GM12878 (cell line): ENCODE results near the gene ULBP2. TPM values are rescaled to one million over a fixed set of nuclear protein-coding genes. Genes with fewer than 3 reads are reported as not detected.

Experiments used
- ATAC-seq: fragments of 200-7000 bp; cut with Tn5 transposase; 3 replicates; pipeline ENCODE4 v1.9.1; 2020; ENCODE audit warnings: mild to moderate bottlenecking, moderate library complexity
- Bru-seq: library from RNA; stranded (reverse); fragments of 400-500 nt; gene quantifications from one replicate; lab custom pipeline; 2021; lab: Mats Ljungman, UMichigan
- BruChase-seq, 2 experiments: library from RNA; stranded (reverse); fragments of 400-500 nt; gene quantifications; one replicate each; lab custom pipeline; 2021; lab: Mats Ljungman, UMichigan
- BruUV-seq: library from RNA; stranded (reverse); fragments of 400-500 nt; replicated peaks from 2 replicates; lab custom pipeline; 2021; lab: Mats Ljungman, UMichigan
- CTCF ChIA-PET: fragments of 300-600 bp; sonication (Branson Sonifier 250); formaldehyde crosslinking; extraction: SDS; loops from one replicate; lab custom pipeline; 2021; ENCODE audit warnings: inconsistent platforms; lab: Yijun Ruan, JAX
- POLR2A ChIA-PET: fragments of 350-600 bp; formaldehyde crosslinking; extraction: SDS; loops from one replicate; lab custom pipeline; 2021; ENCODE audit warnings: inconsistent platforms; lab: Charles Lee
- RAD21 ChIA-PET: fragments of 300-600 bp; sonication (Branson Sonifier 250); formaldehyde crosslinking; loops from one replicate; lab custom pipeline; 2023; ENCODE audit warnings: antibody characterized with exemption; ENCODE audit not compliant: unreplicated experiment; lab: Charles Lee
- SMC1A ChIA-PET: fragments of 300-600 bp; sonication (Branson Sonifier 250); formaldehyde crosslinking; loops from one replicate; lab custom pipeline; 2023; ENCODE audit not compliant: unreplicated experiment, uncharacterized antibody; lab: Charles Lee
- DNase-seq: peaks from one replicate; pipeline ENCODE4 v3.0.0-alpha.2; 2011; ENCODE audit warnings: low read depth, low spot score
- FAIRE-seq: peaks from 3 replicates; lab custom pipeline; 2011; peaks lifted over from hg19 to GRCh38; lab: Jason Lieb, UNC
- H2AFZ ChIP-seq: 2 replicates; pipeline ENCODE4 v1.6.0; 2011; ENCODE audit warnings: low read depth, low read length, control low read depth; ENCODE audit not compliant: control insufficient read depth
- H3K27ac ChIP-seq: 2 replicates; pipeline ENCODE4 v1.5.1; 2011; ENCODE audit warnings: control low read depth; ENCODE audit not compliant: control insufficient read depth, insufficient read depth
- H3K27me3 ChIP-seq, 2 experiments: replicated peaks in 1 of 2; 2 replicates each; pipeline versions ENCODE4 v1.6.0 to v1.6.1; 2011; ENCODE audit warnings: low read length in 1 of 2; ENCODE audit not compliant: control insufficient read depth in 2 of 2, insufficient read depth in 2 of 2
- H3K36me3 ChIP-seq, 2 experiments: 2 replicates each; pipeline ENCODE4 v1.5.1; 2011; ENCODE audit warnings: low read length in 1 of 2; ENCODE audit not compliant: control insufficient read depth in 2 of 2, insufficient read depth in 2 of 2
- H3K4me1 ChIP-seq: 2 replicates; pipeline ENCODE4 v1.6.1; 2011; ENCODE audit warnings: mild to moderate bottlenecking, low read length, moderate library complexity, mixed read lengths; ENCODE audit not compliant: control insufficient read depth, insufficient read depth
- H3K4me2 ChIP-seq: 2 replicates; pipeline ENCODE4 v1.6.0; 2011; ENCODE audit warnings: control low read depth; ENCODE audit not compliant: control insufficient read depth, insufficient read depth
- H3K4me3 ChIP-seq: fragments of 200-600 bp; sonication (generic); 2 replicates; pipeline ENCODE4 v1.5.1; 2016
- H3K79me2 ChIP-seq: 2 replicates; pipeline ENCODE4 v1.6.0; 2011; ENCODE audit warnings: low read length; ENCODE audit not compliant: control insufficient read depth, insufficient read depth
- H3K9ac ChIP-seq: 2 replicates; pipeline ENCODE4 v1.8.0; 2011; ENCODE audit warnings: low read length, control low read depth, mixed read lengths; ENCODE audit not compliant: control insufficient read depth, insufficient read depth
- H3K9me3 ChIP-seq: replicated peaks from 3 replicates; pipeline ENCODE4 v1.5.1; 2011; ENCODE audit warnings: mild to moderate bottlenecking, low read length; ENCODE audit not compliant: control insufficient read depth, insufficient read depth
- H4K20me1 ChIP-seq: 2 replicates; pipeline ENCODE4 v1.6.0; 2011; ENCODE audit not compliant: control insufficient read depth, insufficient read depth
- BACH1 ChIP-seq: fragments of 450-650 bp; IDR thresholded peaks from 2 replicates; pipeline ENCODE4 v1.6.1; 2017; ENCODE audit warnings: mild to moderate bottlenecking, borderline replicate concordance
- FOXK2 ChIP-seq: fragments of 450-650 bp; IDR thresholded peaks from 2 replicates; pipeline ENCODE4 v1.6.1; 2017; ENCODE audit warnings: mild to moderate bottlenecking, moderate library complexity
- GATAD2B ChIP-seq: fragments of 450-650 bp; conservative IDR thresholded peaks from 2 replicates; pipeline ENCODE4 v1.6.1; 2017; ENCODE audit warnings: low read depth, mild to moderate bottlenecking, moderate library complexity
- HDAC6 ChIP-seq: fragments of 200-600 bp; sonication (generic); IDR thresholded peaks from one replicate; pipeline ENCODE4 v1.8.0; 2017; ENCODE audit warnings: antibody characterized with exemption; ENCODE audit not compliant: unreplicated experiment
- HDGF ChIP-seq: fragments of 450-650 bp; IDR thresholded peaks from 2 replicates; pipeline ENCODE4 v1.6.1; 2016; ENCODE audit warnings: antibody characterized with exemption
- NFXL1 ChIP-seq: fragments of 450-650 bp; IDR thresholded peaks from 2 replicates; pipeline ENCODE4 v1.6.1; 2017; ENCODE audit warnings: antibody characterized with exemption, mild to moderate bottlenecking, borderline replicate concordance
- RAD51 ChIP-seq: fragments of 450-650 bp; IDR thresholded peaks from 2 replicates; pipeline ENCODE4 v1.6.1; 2016; ENCODE audit warnings: moderate library complexity, mild to moderate bottlenecking, inconsistent platforms
- RCOR1 ChIP-seq: conservative IDR thresholded peaks from 2 replicates; pipeline ENCODE4 v1.6.1; 2012; ENCODE audit warnings: low read depth, low read length, improper control_type of control experiment
- SMAD5 ChIP-seq: IDR thresholded peaks from 2 replicates; pipeline ENCODE4 v1.6.1; 2016; ENCODE audit warnings: antibody characterized with exemption, low read depth
- SUZ12 ChIP-seq: fragments of 200-600 bp; sonication (generic); IDR thresholded peaks from one replicate; pipeline ENCODE4 v1.6.1; 2018; ENCODE audit warnings: antibody characterized with exemption, mild to moderate bottlenecking; ENCODE audit not compliant: unreplicated experiment
- TAF1 ChIP-seq: IDR thresholded peaks from 2 replicates; pipeline ENCODE4 v1.6.1; 2011; ENCODE audit warnings: mild to moderate bottlenecking, low read depth, low read length, borderline replicate concordance
- ZBED1 ChIP-seq: IDR thresholded peaks from 2 replicates; pipeline ENCODE4 v1.6.1; 2016; ENCODE audit warnings: borderline replicate concordance
- ZBTB4 ChIP-seq: fragments of 450-650 bp; formaldehyde crosslinking; IDR thresholded peaks from 2 replicates; pipeline ENCODE4 v1.4.0; 2022; ENCODE audit warnings: mild to moderate bottlenecking, moderate library complexity
- WGBS: methylation state at CpG from one replicate; pipeline ENCODE4 v1.1.6; 2016; ENCODE audit warnings: low lambda C conversion rate; ENCODE audit not compliant: insufficient replicate concordance, insufficient coverage; ENCODE audit errors: missing lambda C conversion rate; 5-methylcytosine and 5-hydroxymethylcytosine counted together
- in situ Hi-C: fragments of 300-500 bp; cut with MboI; formaldehyde crosslinking; loops from 9 replicates; pipeline ENCODE4 v1.14.3; 2018; ENCODE audit warnings: mixed read lengths
- intact Hi-C: fragments of 100-400 bp; cut with micrococcal nuclease; formaldehyde crosslinking; loops from one replicate; pipeline ENCODE4 v1.14.2; 2022; ENCODE audit not compliant: unreplicated experiment
- long read RNA-seq, 2 experiments: library from polyadenylated mRNA; unstranded; transcript quantifications; one replicate each; pipeline ENCODE4 v2.0.0, GENCODE V29; 2019 to 2020
- polyA minus RNA-seq, 3 experiments: library from RNA; depleted of rRNA, polyadenylated mRNA; stranded (reverse); fragments of >200 nt; gene quantifications; 2 replicates each; pipeline ENCODE4 v1.2.3, GENCODE V29; 2011
- polyA plus RNA-seq, 11 experiments: library from polyadenylated mRNA; depleted of rRNA in 4 of 11; unstranded in 6 of 11; stranded (reverse) in 5 of 11; fragments of >200 nt; fragmentation: Nextera tagmentation in 4 of 11; fragmentation: Illumina TruSeq in 1 of 11; extraction: Ambion mirVana in 4 of 11; extraction: Trizol in 1 of 11; gene quantifications; 1 replicate in 1 of 11; 2 replicates in 10 of 11; pipeline versions ENCODE4 v1.2.1 to v1.2.3, GENCODE V29; 2011 to 2016; ENCODE audit warnings: inconsistent platforms in 2 of 11, missing spikeins in 2 of 11, low read depth in 1 of 11
- total RNA-seq, 4 experiments: library from RNA; depleted of rRNA in 3 of 4; stranded (reverse); fragments of >200 nt in 3 of 4; fragmentation: Illumina TruSeq in 1 of 4; extraction: Trizol in 1 of 4; gene quantifications; 2 replicates each; pipeline versions ENCODE4 v1.2.1 to v1.2.3, GENCODE V29; 2013 to 2021
- TF ChIP-seq, protein P1 (sequence below): IDR thresholded peaks from 2 replicates; pipeline ENCODE4 v1.6.1; 2012; ENCODE audit warnings: low read depth, low read length, improper control_type of control experiment

ULBP2 gene, protein sequence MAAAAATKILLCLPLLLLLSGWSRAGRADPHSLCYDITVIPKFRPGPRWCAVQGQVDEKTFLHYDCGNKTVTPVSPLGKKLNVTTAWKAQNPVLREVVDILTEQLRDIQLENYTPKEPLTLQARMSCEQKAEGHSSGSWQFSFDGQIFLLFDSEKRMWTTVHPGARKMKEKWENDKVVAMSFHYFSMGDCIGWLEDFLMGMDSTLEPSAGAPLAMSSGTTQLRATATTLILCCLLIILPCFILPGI
- total RNA-seq (2013; cell fraction: nucleolus; rRNA removed) = 0.29 and 1.1 TPM in 2 replicates
- 0.11 and 0.23 TPM in 2 replicates for total RNA-seq (2014; rRNA removed)
- total RNA-seq (2014; rRNA removed; fragmentation: Illumina TruSeq; extraction: Trizol) = 0.14 TPM in 1 of 2 replicates, not detected in the other
- total RNA-seq (2021) = not detected in 2 replicates
- 0.28 TPM for polyA plus RNA-seq (2011; ENCODE audit: low read depth)
- polyA plus RNA-seq (2011; rRNA removed) = 1.2 and 2.5 TPM in 2 replicates
- 1.9 and 2.1 TPM in 2 replicates for polyA plus RNA-seq (2011; cell fraction: cytosol; rRNA removed)
- 0.48 and 1.2 TPM in 2 replicates for polyA plus RNA-seq (2011; cell fraction: nucleus; rRNA removed)
- polyA plus RNA-seq (2012) = 0.13 and 0.15 TPM in 2 replicates
- polyA plus RNA-seq (2014; fragmentation: Illumina TruSeq; extraction: Trizol) = 0.22 TPM in 1 of 2 replicates, not detected in the other
- under 1 TPM; 0.20 to 0.21 TPM for polyA plus RNA-seq (2014; fragmentation: Nextera tagmentation; extraction: Ambion mirVana)
- polyA plus RNA-seq (2014; rRNA removed) = 0.08 TPM in 1 of 2 replicates, not detected in the other
- polyA plus RNA-seq (2016; fragmentation: Nextera tagmentation; extraction: Ambion mirVana) = under 1 TPM; 0.16 to 0.71 TPM
- polyA minus RNA-seq (2011; rRNA and poly(A)+ RNA removed) = 0.67 and 1.4 TPM in 2 replicates
- not detected in 2 replicates for polyA minus RNA-seq (2011; cell fraction: cytosol; rRNA and poly(A)+ RNA removed)
- polyA minus RNA-seq (2011; cell fraction: nucleus; rRNA and poly(A)+ RNA removed) = 0.36 TPM in 1 of 2 replicates, not detected in the other
- percentile 39 among the genes with signal in this experiment for Bru-seq, nascent RNA
- BruChase-seq, experiment 1, labeled RNA remaining after a 6-hour chase = percentile 34 among the genes with signal in this experiment
- BruChase-seq, experiment 2, labeled RNA remaining after a 2-hour chase = percentile 35 among the genes with signal in this experiment
- long read RNA-seq, experiment 1, partial matches to known transcripts = 0 of 1 reads
- long read RNA-seq, experiment 1, other reads (novel, unspliced or antisense) = 0 of 1 reads
- long read RNA-seq, experiment 2, transcript ULBP2-201 (5 exons, 1,349 nt) = major isoform, 6 of 6 reads
- long read RNA-seq, experiment 2, partial matches to known transcripts = 0 of 6 reads
- long read RNA-seq, experiment 2, other reads (novel, unspliced or antisense) = 0 of 6 reads

- Histone ChIP-seq H3K4me3 (peak within 1 kb of the TSS; percentile 36; the same call in 1 of the 2 replicates), H3K36me3 (no peaks in the 10 kb centered on the region), H4K20me1 (no peaks in the 10 kb centered on the region; the same call in 1 of the 2 replicates), H3K79me2 (no peaks in the 10 kb centered on the region), H3K4me1 (peaks cover 16% of the 10 kb centered on the region), H3K9ac (no peak within 1 kb of the TSS), H3K27me3 (peaks cover 6% of the 10 kb centered on the region in 2 experiments; a peak in 3 of 4 replicates), H3K4me2 (peak within 1 kb of the TSS; percentile 69), H2AFZ (peak within 1 kb of the TSS; percentile 57), H3K27ac (no peak within 1 kb of the TSS), H3K9me3 (no peaks in the 10 kb centered on the region; the same call in 2 of the 3 replicates)
- CTCF ChIA-PET = interaction anchor here (1.3 kb wide), 1 partner anchor 75 kb away, joined by 8 read pairs; no protein-coding TSS in a partner anchor
- BruUV-seq = no TSS peak
- SMC1A ChIA-PET = no interaction called here
- no peak for DNase-seq
- intact Hi-C loops (no loop called here), in situ Hi-C loops (no loop called here)
- 6% methylated on average over 57 of the region's 62 CpGs for WGBS
- ATAC-seq = peak; percentile 68
- POLR2A ChIA-PET = no interaction called here
- RAD21 ChIA-PET = interaction anchor here (0.6 kb wide), 1 partner anchor 393 kb away, joined by 3 read pairs; no protein-coding TSS in a partner anchor
- no peak for FAIRE-seq
- TF ChIP-seq RCOR1 (no peak), NFXL1 (no peak), FOXK2 (no peak), SUZ12 (peak; percentile 63), SMAD5 (no peak), TAF1 (no peak), RAD51 (no peak), BACH1 (no peak), HDAC6 (no peak), ZBED1 (no peak), GATAD2B (peak; percentile 48; the same call in 1 of the 2 replicates), HDGF (no peak), ZBTB4 (CRISPR knock-in tag) (no peak)
- TF ChIP-seq, protein P1, sequence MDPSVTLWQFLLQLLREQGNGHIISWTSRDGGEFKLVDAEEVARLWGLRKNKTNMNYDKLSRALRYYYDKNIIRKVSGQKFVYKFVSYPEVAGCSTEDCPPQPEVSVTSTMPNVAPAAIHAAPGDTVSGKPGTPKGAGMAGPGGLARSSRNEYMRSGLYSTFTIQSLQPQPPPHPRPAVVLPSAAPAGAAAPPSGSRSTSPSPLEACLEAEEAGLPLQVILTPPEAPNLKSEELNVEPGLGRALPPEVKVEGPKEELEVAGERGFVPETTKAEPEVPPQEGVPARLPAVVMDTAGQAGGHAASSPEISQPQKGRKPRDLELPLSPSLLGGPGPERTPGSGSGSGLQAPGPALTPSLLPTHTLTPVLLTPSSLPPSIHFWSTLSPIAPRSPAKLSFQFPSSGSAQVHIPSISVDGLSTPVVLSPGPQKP = no peak
Measured at GRCh38 chr6:149941583-149942460, at the start of gene ULBP2. Gene ULBP2 (plus strand): TSS chr6:149942014. CDS start chr6:149942073, 59 bp downstream.
